Ascending aorta (tissue), 2 donors: Measurements from ENCODE around the gene F8. TPM values are rescaled to one million over a fixed set of nuclear protein-coding genes. Genes with fewer than 3 reads are reported as not detected.
"Not testable (repeated sequence)": the region's sequence is repeated elsewhere in the genome, so short reads cannot be mapped to it uniquely, and the experiment has no call there.

Experiments used
- DNase-seq, 2 donors: peaks; one replicate each; pipeline ENCODE4 v3.0.0-alpha.2; 2019; ENCODE audit warnings: low spot score in 2 of 2
- H3K27ac ChIP-seq, 2 donors: fragments of 200-600 bp; sonication (generic); one replicate each; pipeline ENCODE4 v1.5.1; 2016 to 2017; ENCODE audit warnings: mild to moderate bottlenecking in 1 of 2
- H3K27me3 ChIP-seq: fragments of 200-600 bp; sonication (generic); one replicate; pipeline ENCODE4 v1.5.1; 2017
- H3K36me3 ChIP-seq, 2 donors: fragments of 200-600 bp; sonication (generic); one replicate each; pipeline ENCODE4 v1.5.1; 2016
- H3K4me1 ChIP-seq, 2 donors: fragments of 200-600 bp; sonication (generic); one replicate each; pipeline ENCODE4 v1.5.1; 2016 to 2017; ENCODE audit warnings: mild to moderate bottlenecking in 1 of 2
- H3K4me3 ChIP-seq, 2 donors: fragments of 200-600 bp; sonication (generic); one replicate each; pipeline ENCODE4 v1.5.1; 2016 to 2017; ENCODE audit warnings: mild to moderate bottlenecking in 1 of 2
- H3K9me3 ChIP-seq, 2 donors: fragments of 200-600 bp; sonication (generic); one replicate each; pipeline ENCODE4 v1.5.1; 2016
- CTCF ChIP-seq, 3 experiments: fragments of 200-600 bp in 2 of 3; fragments of 450-650 bp in 1 of 3; sonication (generic) in 2 of 3; IDR thresholded peaks; one replicate each; pipeline ENCODE4 v1.5.1; 2016 to 2019; ENCODE audit warnings: antibody characterized with exemption in 3 of 3, mild to moderate bottlenecking in 1 of 3, moderate library complexity in 1 of 3
- intact Hi-C: fragments of 100-400 bp; cut with DNase I; formaldehyde crosslinking; loops from one replicate; pipeline ENCODE4 v1.15.1; 2023
- total RNA-seq: library from RNA; depleted of rRNA; stranded (reverse); fragments of >200 nt; gene quantifications from one replicate; pipeline ENCODE4 v1.1.0, GENCODE V29; 2016

F8 gene
- total RNA-seq, 1 donor from 2014 or later: 17.2 TPM

- no peak for DNase-seq
- H3K9me3 ChIP-seq: no peaks in the 10 kb centered on the region
- no peaks in the 10 kb centered on the region for H3K4me1 ChIP-seq
- intact Hi-C loops: no loop called here
- H3K36me3 ChIP-seq: no peaks in the 10 kb centered on the region
- no peaks in the 10 kb centered on the region for H3K27me3 ChIP-seq
- TF ChIP-seq CTCF (IDR thresholded peaks at IDR 0.05): no peak
- no peak overlapping the region for H3K27ac ChIP-seq
- H3K4me3 ChIP-seq: no peak overlapping the region
These were observed 42.9 kb downstream of the F8 start for GRCh38 chrX:154979629-154980028.

GRCh38 chrX:154968353-154968752 lies 54.2 kb downstream of the F8 start:
- no peak overlapping the region for H3K4me3 ChIP-seq
- H3K9me3 ChIP-seq: peaks cover 0 to 3% of the 10 kb centered on the region in 2 donors
- H3K27ac ChIP-seq: no peak overlapping the region
- H3K36me3 ChIP-seq: no peaks in the 10 kb centered on the region
- no peak for DNase-seq
- intact Hi-C loops: no loop called here
- no peak for TF ChIP-seq CTCF (IDR thresholded peaks at IDR 0.05)
- H3K4me1 ChIP-seq: no peaks in the 10 kb centered on the region
- no peaks in the 10 kb centered on the region for H3K27me3 ChIP-seq

GRCh38 chrX:154967603-154968002 lies 54.9 kb downstream of the F8 start:
- no peaks in the 10 kb centered on the region for H3K4me1 ChIP-seq
- no peak for TF ChIP-seq CTCF (IDR thresholded peaks at IDR 0.05)
- DNase-seq: no peak
- peaks cover 0 to 3% of the 10 kb centered on the region in 2 donors for H3K9me3 ChIP-seq
- no peaks in the 10 kb centered on the region for H3K27me3 ChIP-seq
- H3K4me3 ChIP-seq: no peak overlapping the region
- no peak overlapping the region for H3K27ac ChIP-seq
- H3K36me3 ChIP-seq: no peaks in the 10 kb centered on the region
- intact Hi-C loops: no loop called here

- no peaks in the 10 kb centered on the region for H3K27me3 ChIP-seq
- no peak overlapping the region for H3K4me3 ChIP-seq
- no peak overlapping the region for H3K27ac ChIP-seq
- H3K4me1 ChIP-seq: no peaks in the 10 kb centered on the region
- TF ChIP-seq CTCF (IDR thresholded peaks at IDR 0.05): no peak
- intact Hi-C loops: no loop called here
- H3K9me3 ChIP-seq: peaks cover 0 to 3% of the 10 kb centered on the region in 2 donors
- DNase-seq: no peak
- no peaks in the 10 kb centered on the region for H3K36me3 ChIP-seq
These were observed 60.6 kb downstream of the F8 start for GRCh38 chrX:154961947-154962346.

- H3K9me3 ChIP-seq, H3K36me3 ChIP-seq, intact Hi-C loops, H3K27ac ChIP-seq, DNase-seq, H3K27me3 ChIP-seq, H3K4me3 ChIP-seq, H3K4me1 ChIP-seq: not testable (repeated sequence)
These were observed 66.7 kb downstream of the F8 start for GRCh38 chrX:154955799-154956198.

GRCh38 chrX:154939265-154939664 lies 83.3 kb downstream of the F8 start:
- H3K27me3 ChIP-seq, H3K36me3 ChIP-seq, H3K9me3 ChIP-seq, intact Hi-C loops, H3K4me3 ChIP-seq, H3K4me1 ChIP-seq, H3K27ac ChIP-seq, DNase-seq: not testable (repeated sequence)

- intact Hi-C loops, DNase-seq: not testable (repeated sequence)
These were observed 97.8 kb downstream of the F8 start for GRCh38 chrX:154924771-154925170.

More at GRCh38 chrX:154924771-154925170, 97.8 kb downstream of the F8 start:
- not testable (repeated sequence) for H3K27me3 ChIP-seq, H3K36me3 ChIP-seq, H3K9me3 ChIP-seq, H3K4me3 ChIP-seq, H3K4me1 ChIP-seq, H3K27ac ChIP-seq
